ENCODE results near the gene LRRC7. TPM values are rescaled to one million over a fixed set of nuclear protein-coding genes. Genes with fewer than 3 reads are reported as not detected.
A peak's percentile ranks its signal among the peaks of the same experiment; 100 is the strongest.

Gene LRRC7
- total RNA-seq, 1 donor from 2014 or later = not detected

DNA sequence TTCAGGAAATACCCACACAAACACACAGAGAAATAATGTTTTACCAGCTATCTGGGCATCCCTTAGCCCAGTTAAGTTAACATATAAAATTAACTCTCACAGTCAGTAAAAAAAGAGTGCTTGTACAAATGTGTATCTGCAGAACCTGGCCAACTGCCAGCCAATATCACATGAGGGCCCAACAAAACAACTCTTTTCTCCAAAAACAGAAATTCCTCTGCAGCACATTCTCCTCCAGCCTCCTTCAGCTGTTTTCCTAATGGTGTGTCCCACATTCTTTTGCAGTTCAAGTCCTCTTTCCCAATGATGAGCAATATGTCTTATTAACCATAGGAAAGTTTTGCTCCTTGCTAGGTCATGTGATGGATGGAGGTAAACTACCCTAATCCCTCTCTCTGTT is 75.5 kb downstream of the LRRC7 start:
- DNase-seq (ENCODE audit: low read depth) (no peak), FAIRE-seq (no peak)
- Histone ChIP-seq H3K27me3 (ENCODE audit: control insufficient read depth, insufficient read depth, low read length) (no peaks in the 10 kb centered on the region), H3K36me3 (ENCODE audit: control insufficient read depth, insufficient read depth, low read length) (no peaks in the 10 kb centered on the region), H3K4me3 (ENCODE audit: low read depth, low read length) (no peak overlapping the region)
- TF ChIP-seq, protein P1, sequence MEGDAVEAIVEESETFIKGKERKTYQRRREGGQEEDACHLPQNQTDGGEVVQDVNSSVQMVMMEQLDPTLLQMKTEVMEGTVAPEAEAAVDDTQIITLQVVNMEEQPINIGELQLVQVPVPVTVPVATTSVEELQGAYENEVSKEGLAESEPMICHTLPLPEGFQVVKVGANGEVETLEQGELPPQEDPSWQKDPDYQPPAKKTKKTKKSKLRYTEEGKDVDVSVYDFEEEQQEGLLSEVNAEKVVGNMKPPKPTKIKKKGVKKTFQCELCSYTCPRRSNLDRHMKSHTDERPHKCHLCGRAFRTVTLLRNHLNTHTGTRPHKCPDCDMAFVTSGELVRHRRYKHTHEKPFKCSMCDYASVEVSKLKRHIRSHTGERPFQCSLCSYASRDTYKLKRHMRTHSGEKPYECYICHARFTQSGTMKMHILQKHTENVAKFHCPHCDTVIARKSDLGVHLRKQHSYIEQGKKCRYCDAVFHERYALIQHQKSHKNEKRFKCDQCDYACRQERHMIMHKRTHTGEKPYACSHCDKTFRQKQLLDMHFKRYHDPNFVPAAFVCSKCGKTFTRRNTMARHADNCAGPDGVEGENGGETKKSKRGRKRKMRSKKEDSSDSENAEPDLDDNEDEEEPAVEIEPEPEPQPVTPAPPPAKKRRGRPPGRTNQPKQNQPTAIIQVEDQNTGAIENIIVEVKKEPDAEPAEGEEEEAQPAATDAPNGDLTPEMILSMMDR (IDR thresholded peaks at IDR 0.05; ENCODE audit: insufficient read depth, low read length, severe bottlenecking) = no peak

DNA sequence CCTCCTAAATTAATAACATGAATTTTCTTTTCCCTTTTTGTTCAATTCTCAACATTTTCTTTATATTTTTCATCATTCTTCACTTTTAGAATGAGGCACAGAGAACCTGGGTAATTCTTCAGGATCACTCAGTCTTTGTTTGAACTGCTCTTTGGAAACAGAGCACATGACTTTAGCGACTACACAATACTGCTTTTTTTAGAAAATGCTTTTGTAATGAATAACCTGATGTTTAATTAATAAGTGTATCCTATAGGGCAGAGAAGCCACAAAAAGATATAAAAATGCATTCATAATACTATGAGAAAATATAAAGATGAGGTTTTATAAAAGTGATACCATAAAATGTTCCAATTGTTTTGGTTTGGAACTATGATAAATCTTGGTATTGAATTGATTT is 77.8 kb downstream of the LRRC7 start:
- DNase-seq (ENCODE audit: low read depth) (no peak), FAIRE-seq (no peak)
- no peak overlapping the region for H3K4me3 ChIP-seq (ENCODE audit: low read depth, low read length)
- H3K36me3 ChIP-seq (ENCODE audit: control insufficient read depth, insufficient read depth, low read length) = no peaks in the 10 kb centered on the region
- no peaks in the 10 kb centered on the region for H3K27me3 ChIP-seq (ENCODE audit: control insufficient read depth, insufficient read depth, low read length)
- TF ChIP-seq, protein P1 (IDR thresholded peaks at IDR 0.05; ENCODE audit: insufficient read depth, low read length, severe bottlenecking) = no peak

DNA sequence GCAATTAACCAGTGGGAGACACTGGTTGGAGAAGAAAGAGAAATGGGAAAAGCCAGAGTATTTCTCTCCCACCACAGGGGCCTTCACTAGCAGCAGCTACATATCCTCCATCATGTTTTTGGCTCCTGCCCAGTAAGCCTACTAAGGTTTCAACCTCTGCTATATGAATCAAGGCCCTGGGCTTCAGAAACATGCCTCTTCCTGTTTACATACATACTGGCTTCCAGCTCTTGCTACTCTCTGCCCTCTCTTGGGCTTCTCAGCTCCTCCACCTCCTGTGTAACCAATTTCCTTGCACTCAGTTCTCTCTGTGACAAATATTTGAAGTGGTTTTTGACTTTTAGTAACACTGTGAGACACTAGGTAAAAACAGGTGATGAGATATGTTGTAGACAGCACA is 80.8 kb downstream of the LRRC7 start:
- FAIRE-seq = no peak
- TF ChIP-seq, protein P1 (IDR thresholded peaks at IDR 0.05; ENCODE audit: insufficient read depth, low read length, severe bottlenecking) = no peak
- Histone ChIP-seq H3K4me3 (ENCODE audit: low read depth, low read length) (no peak overlapping the region), H3K27me3 (ENCODE audit: control insufficient read depth, insufficient read depth, low read length) (peaks cover 1% of the 10 kb centered on the region), H3K36me3 (ENCODE audit: control insufficient read depth, insufficient read depth, low read length) (no peaks in the 10 kb centered on the region)
- peak; percentile 64 for DNase-seq (ENCODE audit: low read depth)

DNA sequence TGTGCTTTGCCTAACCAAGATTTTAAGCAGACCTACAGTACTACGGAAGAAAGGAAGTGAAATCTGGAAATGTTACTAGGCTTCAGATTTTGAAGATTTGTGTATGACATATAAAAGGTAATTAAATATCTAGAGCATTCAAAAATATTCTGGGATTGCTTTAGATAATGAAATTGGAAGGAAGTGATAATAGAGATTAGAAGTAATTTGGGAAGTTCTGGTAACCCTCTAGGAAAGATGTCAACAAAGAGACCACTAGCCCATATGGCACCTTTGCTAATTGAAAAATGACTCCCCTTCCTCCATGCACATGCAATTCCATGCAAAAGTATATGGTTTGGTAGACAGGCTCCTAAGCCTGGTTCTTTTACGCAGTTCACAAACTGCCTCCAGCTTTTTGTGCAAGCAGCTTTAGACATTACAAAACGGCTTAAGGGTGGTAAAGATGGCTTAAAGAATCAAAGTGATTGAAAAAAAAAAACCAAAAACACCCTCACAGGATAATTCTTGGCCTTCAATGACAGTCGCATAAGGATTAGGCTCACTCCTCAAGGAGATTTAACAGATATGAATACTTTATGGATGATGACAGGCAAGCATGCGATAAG is 81.8 kb downstream of the LRRC7 start:
- no peak for FAIRE-seq
- H3K4me3 ChIP-seq (ENCODE audit: low read depth, low read length) = no peak overlapping the region
- no peak for DNase-seq (ENCODE audit: low read depth)
- no peaks in the 10 kb centered on the region for H3K36me3 ChIP-seq (ENCODE audit: control insufficient read depth, insufficient read depth, low read length)
- TF ChIP-seq, protein P1 (IDR thresholded peaks at IDR 0.05; ENCODE audit: insufficient read depth, low read length, severe bottlenecking) = no peak
- peaks cover 1% of the 10 kb centered on the region for H3K27me3 ChIP-seq (ENCODE audit: control insufficient read depth, insufficient read depth, low read length)

DNA sequence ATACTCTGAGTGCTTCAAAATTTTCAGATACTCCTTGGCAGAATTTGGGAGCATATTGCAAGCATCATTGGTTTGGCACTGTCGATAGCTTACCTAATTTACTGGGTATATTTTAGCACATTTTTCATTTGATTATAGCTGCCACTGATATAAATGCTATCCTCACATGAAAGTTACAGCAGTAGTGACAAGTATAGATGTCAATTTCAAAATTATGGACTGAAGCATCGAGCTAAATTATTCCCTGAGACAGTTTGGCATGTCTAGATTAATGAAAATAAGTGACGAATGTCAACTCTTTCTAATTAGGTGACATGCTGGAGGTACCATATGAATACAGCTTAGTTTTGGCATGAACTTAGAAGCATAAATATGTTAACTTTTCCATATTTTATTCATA is 83.1 kb downstream of the LRRC7 start:
- no peaks in the 10 kb centered on the region for H3K36me3 ChIP-seq (ENCODE audit: control insufficient read depth, insufficient read depth, low read length)
- FAIRE-seq = no peak
- TF ChIP-seq, protein P1 (IDR thresholded peaks at IDR 0.05; ENCODE audit: insufficient read depth, low read length, severe bottlenecking) = no peak

DNA sequence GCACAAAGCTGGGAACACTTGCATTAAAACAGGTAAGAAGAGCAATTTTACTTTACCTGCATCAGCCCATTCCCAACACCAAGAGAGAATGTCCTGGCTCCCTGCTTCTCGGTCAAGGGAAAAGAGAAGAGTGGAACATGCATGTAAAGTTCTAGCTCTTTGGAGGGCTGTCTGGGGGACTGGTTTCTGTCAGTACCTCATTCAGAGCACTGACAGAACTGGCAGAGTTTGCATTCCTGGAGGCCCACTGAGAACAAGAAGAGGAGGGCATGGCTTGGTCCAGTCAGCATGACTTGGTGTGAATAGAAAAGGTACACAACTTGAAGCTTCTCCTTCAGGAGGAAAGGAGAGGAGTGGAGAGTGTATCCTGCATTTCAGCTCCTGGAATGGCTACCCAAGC is 83.9 kb downstream of the LRRC7 start:
- no peak overlapping the region for H3K4me3 ChIP-seq (ENCODE audit: low read depth, low read length)
- no peaks in the 10 kb centered on the region for H3K36me3 ChIP-seq (ENCODE audit: control insufficient read depth, insufficient read depth, low read length)
- H3K27me3 ChIP-seq (ENCODE audit: control insufficient read depth, insufficient read depth, low read length) = peaks cover 1% of the 10 kb centered on the region
- DNase-seq (ENCODE audit: low read depth) = no peak
- FAIRE-seq = no peak
- TF ChIP-seq, protein P1 (IDR thresholded peaks at IDR 0.05; ENCODE audit: insufficient read depth, low read length, severe bottlenecking) = no peak

More for the DNA sequence above, 83.1 kb downstream of the LRRC7 start:
- Histone ChIP-seq H3K27me3 (ENCODE audit: control insufficient read depth, insufficient read depth, low read length) (peaks cover 1% of the 10 kb centered on the region), H3K4me3 (ENCODE audit: low read depth, low read length) (no peak overlapping the region)
- DNase-seq (ENCODE audit: low read depth) = no peak
